ENCODE results near the gene MRAP.

Gene MRAP

DNA sequence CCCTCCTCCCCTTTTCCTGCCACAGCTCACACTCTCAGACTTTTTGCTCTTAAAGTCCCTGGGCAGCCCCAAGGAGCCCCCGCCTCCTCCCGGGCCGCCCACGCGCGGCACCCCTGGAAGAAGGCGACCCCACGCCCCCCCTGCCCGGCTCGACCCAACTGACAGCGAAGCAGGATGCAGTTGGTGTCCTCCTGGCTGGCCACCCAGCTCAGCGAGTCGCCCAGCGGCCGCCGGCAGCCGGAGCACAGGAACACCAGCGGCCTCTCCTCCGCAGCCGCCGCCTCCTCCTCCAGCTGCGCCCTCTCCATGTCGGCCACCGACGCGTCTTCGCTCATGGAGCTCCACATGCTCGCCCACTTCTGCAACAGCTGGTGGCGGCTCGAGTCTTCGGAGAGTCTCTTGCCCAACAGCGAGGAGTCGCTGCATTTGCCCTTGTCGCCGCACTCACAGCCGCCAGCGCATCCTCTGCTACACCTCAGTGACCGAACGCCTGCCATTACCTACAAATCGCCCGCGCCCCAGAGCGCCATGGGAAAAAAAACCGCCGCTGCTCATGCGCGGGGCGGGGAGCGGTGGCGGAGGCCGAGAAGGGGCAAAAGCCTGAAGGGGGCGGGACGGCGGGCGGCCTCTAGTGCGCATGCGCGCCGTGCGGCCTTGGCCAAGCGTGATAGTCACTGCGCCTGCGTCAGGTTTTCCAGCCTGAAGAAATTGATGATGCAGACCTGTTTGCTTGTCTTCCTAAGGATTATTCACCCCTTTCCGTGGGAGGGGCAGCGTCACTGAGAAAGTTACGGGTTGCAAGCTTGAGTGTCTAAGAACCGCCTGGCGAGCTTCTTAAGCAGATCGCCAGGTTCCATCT lies 19.9 kb upstream of the MRAP start, which contains the start of gene MIS18A:
Gene MIS18A, minus strand, starts transcription at position 532 of the 859 bp plus-strand sequence. Its CDS starts 35 bp downstream, at position 497.
- H3K4me3 ChIP-seq (ENCODE audit: low read length) = peak within 1 kb of the TSS; percentile 80
- no peak for TF ChIP-seq ZNF274 (IDR thresholded peaks at IDR 0.05; ENCODE audit: low read depth, low read length)

DNA sequence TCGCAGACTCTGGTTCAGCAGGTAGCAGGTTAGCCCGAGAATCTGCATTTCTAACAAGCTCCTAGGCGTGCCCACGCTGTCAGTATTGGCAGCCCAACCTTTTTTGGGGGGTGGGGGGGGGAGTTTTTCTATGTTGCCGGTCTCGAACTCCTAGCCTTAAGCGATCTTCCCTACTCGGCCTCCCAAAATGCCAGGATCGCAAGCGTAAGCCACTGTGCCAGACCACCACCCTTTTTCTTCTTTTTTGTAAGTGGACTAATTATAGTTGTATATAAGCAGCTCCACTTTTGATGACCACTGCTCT lies 19.3 kb upstream of the MRAP start:
- no peak for TF ChIP-seq ZNF274 (IDR thresholded peaks at IDR 0.05; ENCODE audit: low read depth, low read length)

DNA sequence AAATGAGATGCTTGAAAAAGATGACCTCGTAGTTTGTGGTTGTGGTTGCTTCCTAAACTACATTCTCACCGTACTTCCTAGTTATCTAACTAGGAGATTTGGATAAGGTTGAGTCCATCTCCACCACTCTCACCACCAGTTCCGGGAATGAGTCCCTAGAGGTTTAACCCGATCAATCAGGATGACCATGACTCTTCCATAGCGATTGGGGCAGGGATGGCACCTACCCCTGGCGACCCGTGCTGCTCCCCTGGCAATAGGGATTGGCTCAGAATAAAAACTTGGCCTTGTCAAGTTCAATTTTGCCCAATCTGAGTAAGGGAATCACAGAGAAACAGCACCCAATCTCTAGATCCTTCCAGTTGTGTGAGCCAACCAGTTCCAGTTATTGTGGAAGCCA lies 17.1 kb upstream of the MRAP start:
- H3K4me3 ChIP-seq (ENCODE audit: low read length) = no peak overlapping the region
- TF ChIP-seq ZNF274 (IDR thresholded peaks at IDR 0.05; ENCODE audit: low read depth, low read length) = no peak

More for the DNA sequence above, 19.3 kb upstream of the MRAP start:
- H3K4me3 ChIP-seq (ENCODE audit: low read length) = peak overlapping the region; percentile 80

DNA sequence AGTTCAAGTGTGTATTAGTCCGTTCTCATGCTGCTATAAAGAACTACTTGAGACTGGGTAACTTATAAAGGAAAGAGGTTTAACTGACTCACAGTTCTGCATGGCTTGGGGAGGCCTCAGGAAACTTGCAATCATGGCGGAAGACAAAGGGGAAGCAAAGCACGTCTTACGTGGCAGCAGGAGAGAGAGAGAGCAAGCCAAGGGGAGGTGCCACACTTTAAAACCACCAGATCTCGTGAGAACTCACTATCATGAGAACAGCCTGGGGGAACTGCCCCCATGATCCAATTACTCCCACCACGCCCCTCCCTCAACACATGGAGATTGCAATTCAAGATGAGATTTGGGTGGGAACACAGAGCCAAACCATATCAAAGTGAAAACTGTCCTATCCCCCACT lies 15.7 kb upstream of the MRAP start:
- H3K4me3 ChIP-seq (ENCODE audit: low read length) = no peak overlapping the region
- TF ChIP-seq ZNF274 (IDR thresholded peaks at IDR 0.05; ENCODE audit: low read depth, low read length) = no peak

DNA sequence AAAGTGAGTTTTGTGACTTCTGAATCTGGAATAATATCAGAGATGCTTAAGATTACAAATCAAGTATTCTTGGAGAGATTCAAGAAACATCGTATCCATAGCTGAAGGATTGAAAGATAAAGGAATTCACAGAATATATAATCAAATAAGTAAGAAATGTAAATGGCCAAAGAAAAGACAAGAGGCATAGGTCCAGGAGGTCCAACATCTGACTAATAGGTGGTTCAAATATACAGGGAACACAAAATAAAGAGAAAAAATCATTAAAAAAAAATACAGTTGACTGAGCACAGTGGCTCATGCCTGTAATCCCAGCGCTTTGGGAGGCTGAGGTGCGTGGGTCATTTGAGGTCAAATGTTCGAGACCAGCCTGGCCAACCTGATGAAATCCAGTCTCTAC lies 13.2 kb upstream of the MRAP start:
- H3K4me3 ChIP-seq (ENCODE audit: low read length) = no peak overlapping the region
- no peak for TF ChIP-seq ZNF274 (IDR thresholded peaks at IDR 0.05; ENCODE audit: low read depth, low read length)

DNA sequence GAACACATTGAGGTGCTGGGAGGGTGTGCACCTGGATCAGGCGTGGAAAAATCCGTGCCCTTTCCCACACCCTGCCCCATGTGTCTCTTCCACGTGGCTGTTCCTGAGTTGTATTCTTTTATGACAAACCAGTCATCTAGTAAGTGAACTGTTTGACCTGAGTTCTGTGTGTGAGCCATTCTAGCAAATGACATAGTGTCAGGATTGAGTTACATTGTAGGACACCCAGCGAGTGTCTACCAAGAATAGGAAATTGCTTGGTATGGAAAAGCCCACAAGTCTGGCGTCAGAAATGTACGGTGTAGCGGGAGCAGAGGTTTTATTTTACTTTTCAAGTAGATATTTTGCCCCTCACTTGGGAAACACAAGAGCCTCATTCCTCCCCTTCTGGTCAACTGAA lies 1.2 kb upstream of the MRAP start:
- no peak for TF ChIP-seq ZNF274 (IDR thresholded peaks at IDR 0.05; ENCODE audit: low read depth, low read length)

DNA sequence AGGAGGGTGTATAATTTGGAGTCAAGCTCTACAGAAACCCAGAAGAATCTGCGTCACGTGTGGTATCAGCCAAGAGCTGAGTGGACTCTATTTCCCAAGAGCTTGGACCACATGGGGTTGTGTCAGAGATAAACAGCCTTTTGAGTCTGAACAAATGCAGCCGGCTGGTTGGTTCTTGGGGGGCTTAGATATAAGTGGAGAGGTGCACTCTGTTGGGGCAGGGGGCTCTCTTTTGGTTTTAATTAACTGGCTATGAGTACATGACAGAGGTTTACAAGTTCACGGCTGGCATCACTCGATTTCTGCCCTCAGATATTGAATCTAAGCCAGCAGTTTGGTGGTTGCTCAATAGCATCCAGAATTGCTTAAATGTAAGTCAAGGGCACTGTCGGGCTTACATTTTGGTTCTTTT lies 501 bp upstream of the MRAP start:
- H3K4me3 ChIP-seq (ENCODE audit: low read length) = no peak overlapping the region
- no peak for TF ChIP-seq ZNF274 (IDR thresholded peaks at IDR 0.05; ENCODE audit: low read depth, low read length)

More for the DNA sequence above, 1.2 kb upstream of the MRAP start:
- H3K4me3 ChIP-seq (ENCODE audit: low read length) = no peak overlapping the region

DNA sequence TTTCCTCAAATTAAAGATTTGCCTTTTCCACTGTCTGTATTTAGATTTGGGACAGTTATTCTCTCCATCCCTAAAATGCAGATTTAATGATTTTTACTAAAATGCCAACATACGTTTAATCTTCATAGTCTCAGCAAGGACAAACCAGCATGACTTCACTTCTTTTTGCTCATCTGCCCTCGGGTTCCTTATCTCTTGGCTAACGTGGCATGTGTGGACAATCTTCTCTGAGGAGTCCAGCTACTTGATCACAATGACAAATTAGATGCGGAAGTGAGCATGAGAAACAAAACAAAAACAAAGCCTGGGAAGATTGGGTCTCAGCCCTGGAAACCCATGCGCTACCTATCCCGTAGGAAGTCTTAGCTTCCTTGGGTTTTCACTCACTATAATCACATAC lies 1.0 kb downstream of the MRAP start:
- no peak for TF ChIP-seq ZNF274 (IDR thresholded peaks at IDR 0.05; ENCODE audit: low read depth, low read length)
- no peak overlapping the region for H3K4me3 ChIP-seq (ENCODE audit: low read length)

DNA sequence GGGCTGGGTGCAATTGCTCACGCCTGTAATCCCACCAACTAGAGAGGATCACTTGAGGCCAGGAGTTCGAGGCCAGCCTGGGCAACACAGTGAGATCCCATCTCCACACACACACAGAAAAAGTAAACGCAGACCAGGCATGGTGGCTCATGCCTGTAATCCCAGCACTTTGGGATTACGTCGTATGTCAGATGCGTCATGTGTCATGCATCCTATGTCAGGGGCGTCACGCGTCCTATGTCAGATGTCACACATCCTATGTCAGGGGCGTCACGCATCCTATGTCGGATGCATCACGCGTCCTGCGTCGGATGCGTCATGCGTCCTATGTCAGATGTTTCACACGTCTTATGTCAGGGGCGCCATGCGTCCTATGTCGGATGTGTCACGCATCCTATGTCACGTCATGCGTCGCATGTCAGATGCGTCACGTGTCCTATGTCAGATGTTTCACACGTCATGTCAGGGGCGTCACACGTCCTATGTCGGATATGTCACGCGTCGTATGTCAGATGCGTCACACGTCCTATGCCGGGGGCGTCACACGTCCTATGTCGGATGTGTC lies 1.5 kb downstream of the MRAP start:
- no peak overlapping the region for H3K4me3 ChIP-seq (ENCODE audit: low read length)
- no peak for TF ChIP-seq ZNF274 (IDR thresholded peaks at IDR 0.05; ENCODE audit: low read depth, low read length)

DNA sequence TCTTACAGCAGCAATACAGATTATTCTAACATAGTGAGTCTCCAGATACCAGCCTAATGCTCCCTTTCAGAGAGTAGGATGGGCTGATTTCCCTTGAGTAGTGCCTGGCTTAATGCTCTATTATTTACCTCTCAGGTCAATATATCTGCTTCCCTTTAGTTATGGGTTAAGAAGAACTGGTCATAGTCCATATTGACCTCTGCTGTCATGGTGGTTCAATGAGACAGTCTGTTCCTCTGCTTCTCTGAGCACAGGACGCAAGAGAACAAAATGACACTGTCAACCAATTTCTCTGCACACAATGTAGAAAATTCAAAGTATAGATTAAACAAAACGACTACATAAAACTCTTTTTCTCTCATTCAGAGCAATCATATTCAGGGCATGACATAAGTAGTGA lies 2.9 kb downstream of the MRAP start:
- no peak for TF ChIP-seq ZNF274 (IDR thresholded peaks at IDR 0.05; ENCODE audit: low read depth, low read length)

DNA sequence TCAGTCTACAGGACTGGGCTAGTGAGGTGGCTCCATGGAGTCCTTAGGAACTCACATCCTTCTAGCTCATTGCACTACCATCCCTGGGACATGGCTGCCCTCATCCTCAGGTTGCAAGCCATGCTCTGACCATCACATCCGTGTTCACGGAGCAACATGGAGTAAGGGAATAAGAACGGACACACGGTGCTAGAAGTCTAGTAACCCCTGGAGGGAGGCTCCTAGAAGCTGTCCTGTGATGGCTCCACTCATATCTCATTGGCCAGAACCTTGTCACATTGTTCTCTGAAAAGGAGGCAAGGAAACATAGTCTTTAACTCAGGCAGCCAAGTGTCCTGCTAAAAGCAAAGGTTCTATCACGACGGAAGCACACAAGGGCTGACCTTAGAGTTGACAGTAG lies 3.9 kb downstream of the MRAP start:
- no peak overlapping the region for H3K4me3 ChIP-seq (ENCODE audit: low read length)
- TF ChIP-seq ZNF274 (IDR thresholded peaks at IDR 0.05; ENCODE audit: low read depth, low read length) = no peak

More for the DNA sequence above, 2.9 kb downstream of the MRAP start:
- no peak overlapping the region for H3K4me3 ChIP-seq (ENCODE audit: low read length)

DNA sequence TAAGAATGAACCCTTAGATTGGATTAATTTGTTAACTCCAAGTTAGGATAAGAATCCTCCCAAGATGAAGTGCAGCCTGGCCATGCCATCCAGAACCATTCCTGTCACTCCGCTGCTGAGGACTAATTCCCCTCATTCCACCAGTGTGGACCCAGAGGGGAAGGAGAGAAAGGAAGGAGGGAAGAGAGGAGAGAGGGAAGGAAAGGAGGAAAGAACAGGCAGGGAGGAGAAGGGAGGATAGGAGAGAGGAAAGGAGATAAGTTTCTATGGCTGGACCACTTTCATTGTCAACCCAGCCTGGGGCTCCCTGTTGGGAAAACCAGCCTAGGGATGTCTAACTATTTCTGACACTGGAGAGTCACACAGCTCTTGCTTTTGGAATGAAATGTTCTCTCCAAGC lies 4.7 kb downstream of the MRAP start:
- H3K4me3 ChIP-seq (ENCODE audit: low read length) = no peak overlapping the region
- TF ChIP-seq ZNF274 (IDR thresholded peaks at IDR 0.05; ENCODE audit: low read depth, low read length) = no peak

DNA sequence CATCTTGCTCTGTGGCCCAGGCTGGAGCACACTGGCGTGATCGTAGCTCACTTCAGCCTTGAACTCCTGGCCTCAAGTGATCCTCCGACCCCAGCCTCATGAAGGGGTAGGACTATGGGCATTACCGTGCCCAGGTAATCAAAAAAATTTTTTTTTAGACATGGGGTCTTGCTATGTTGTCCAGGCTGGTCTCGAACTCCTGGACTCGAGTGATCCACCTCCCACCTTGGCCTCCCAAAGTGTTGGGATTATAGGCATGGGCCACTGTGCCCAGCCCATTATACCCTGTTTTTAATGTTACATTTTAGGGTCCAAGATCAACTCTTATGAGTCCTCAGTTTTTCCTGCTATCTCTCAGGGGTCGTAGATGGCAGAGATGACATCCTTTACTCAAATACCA lies 6.3 kb downstream of the MRAP start:
- no peak for TF ChIP-seq ZNF274 (IDR thresholded peaks at IDR 0.05; ENCODE audit: low read depth, low read length)
- H3K4me3 ChIP-seq (ENCODE audit: low read length) = no peak overlapping the region

DNA sequence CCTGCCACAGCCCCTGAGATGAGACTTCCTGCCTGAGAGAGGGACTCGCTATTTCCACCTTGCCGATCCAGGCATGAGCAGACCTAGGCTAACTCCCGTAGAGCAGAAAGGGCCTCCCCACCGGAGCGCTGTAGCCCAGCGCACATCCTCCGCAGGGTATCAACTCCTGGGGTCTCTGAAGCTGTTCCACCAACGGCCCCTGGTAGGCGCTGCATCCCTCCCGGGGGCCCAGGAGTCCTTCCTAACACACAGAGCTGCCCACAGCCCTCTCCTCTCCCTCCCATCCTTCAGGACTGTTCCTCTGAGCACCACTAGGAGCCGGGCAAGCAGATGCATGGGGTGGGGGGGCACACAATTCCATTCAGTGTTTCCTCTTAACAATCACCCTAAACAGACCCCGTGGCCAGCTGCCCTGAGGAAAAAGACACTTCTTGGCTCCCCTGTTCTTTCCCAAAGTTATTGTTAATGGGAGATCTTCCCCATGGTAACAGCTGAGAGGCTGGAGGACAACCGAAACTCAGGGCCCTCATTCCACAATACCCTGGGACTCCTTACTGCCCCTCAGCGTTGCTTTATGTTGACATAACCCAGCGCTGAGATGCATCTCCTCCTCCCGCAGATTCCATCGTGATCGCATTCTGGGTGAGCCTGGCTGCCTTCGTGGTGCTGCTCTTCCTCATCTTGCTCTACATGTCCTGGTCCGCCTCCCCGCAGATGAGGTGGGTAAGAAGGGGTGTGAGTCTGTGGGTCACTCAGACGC lies 7.5 kb downstream of the MRAP start:
- no peak overlapping the region for H3K4me3 ChIP-seq (ENCODE audit: low read length)
- TF ChIP-seq ZNF274 (IDR thresholded peaks at IDR 0.05; ENCODE audit: low read depth, low read length) = no peak

DNA sequence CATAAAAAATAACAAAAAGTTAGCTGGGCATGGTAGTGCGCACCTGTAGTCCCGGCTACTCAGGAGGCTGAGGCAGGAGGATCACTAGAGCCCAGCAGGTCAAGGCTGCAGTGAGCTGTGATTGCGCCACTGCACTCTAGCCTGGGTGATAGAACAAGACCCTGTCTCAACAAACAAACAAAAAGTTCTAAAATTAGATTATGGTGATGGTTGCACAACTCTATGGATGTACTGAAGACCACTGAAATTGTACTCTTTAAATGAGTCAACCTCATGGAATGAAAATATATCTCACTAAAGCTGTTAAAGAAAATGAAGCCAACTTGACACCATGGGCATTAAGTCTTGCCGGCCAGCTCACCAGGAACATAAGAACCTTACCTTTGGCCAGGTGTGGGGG lies 9.1 kb downstream of the MRAP start:
- TF ChIP-seq ZNF274 (IDR thresholded peaks at IDR 0.05; ENCODE audit: low read depth, low read length) = no peak
- no peak overlapping the region for H3K4me3 ChIP-seq (ENCODE audit: low read length)
